ENCODE data around the gene INTS1.

GRCh38 chr7:1448958-1449357 is 55.2 kb downstream of the INTS1 start:
- TF ChIP-seq TAF1 (IDR thresholded peaks at IDR 0.05; ENCODE audit: low read depth) (no peak), NFIC (IDR thresholded peaks at IDR 0.05) (no peak), TEAD4 (IDR thresholded peaks at IDR 0.05) (no peak), EP300 (IDR thresholded peaks at IDR 0.05; ENCODE audit: borderline replicate concordance) (no peak), TCF12 (IDR thresholded peaks at IDR 0.05; ENCODE audit: low read depth) (no peak), REST (IDR thresholded peaks at IDR 0.05; ENCODE audit: low read depth) (no peak), CEBPB (IDR thresholded peaks at IDR 0.05) (no peak), CREB1 (IDR thresholded peaks at IDR 0.05; ENCODE audit: low read depth) (no peak), MAX (IDR thresholded peaks at IDR 0.05) (no peak), USF1 (IDR thresholded peaks at IDR 0.05) (no peak), FOXM1 (IDR thresholded peaks at IDR 0.05; ENCODE audit: borderline replicate concordance, low read depth) (no peak), YY1 (IDR thresholded peaks at IDR 0.05; ENCODE audit: low read depth) (no peak)
